ENCODE measurements around the gene SORCS3. TPM values are rescaled to one million over a fixed set of nuclear protein-coding genes. Genes with fewer than 3 reads are reported as not detected.

The SORCS3 gene
- polyA plus RNA-seq, 1 donor (not counting 4 experiments of a cell fraction or from before 2014, with no cell fraction given), result not detected

DNA sequence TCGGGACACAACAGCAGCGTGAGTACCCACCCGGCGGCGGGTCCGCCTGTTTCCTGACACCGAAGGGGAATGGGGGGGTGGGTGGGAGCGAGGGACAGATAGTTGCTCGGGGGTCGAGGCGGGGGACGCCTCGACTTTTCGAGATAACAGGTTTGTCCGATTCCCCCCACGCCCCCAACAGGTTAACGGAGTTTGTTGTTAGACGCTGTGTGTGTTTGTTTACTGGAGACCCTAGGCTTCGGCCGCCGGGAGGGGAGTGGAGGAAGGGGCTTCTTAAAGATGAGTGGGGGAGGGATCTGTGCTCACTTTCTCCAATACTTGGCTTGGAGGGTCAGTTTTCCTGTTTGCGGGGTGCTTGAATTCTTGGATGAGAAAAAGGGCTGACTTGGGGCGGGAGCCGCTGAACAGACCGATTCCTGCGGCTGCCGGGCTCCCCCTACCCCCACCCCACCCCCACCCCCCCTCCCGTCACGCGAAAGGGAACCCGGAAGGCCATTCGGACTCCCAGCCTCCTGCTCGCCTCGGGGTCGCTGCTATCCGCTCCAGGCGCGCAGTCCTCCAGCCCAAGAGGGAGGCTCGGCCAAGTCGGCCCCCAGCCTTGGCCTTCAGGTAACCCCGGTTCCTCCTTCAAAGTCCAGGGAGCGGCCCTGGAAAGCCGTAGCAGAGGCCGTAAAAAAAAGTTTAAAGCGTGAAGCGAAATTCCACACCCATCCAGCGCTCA is 1.0 kb downstream of the SORCS3 start:
- H3K9ac ChIP-seq (ENCODE audit: control insufficient read depth, extremely low read depth, insufficient read depth, low read length), result no peak overlapping the region
- dilution Hi-C loops (cut with MboI; ENCODE audit: extremely low pct_ligation_motif_present, low sequenced_read_pairs), result no loop called here
- no peak overlapping the region for H2AFZ ChIP-seq (ENCODE audit: control insufficient read depth, low read length)
- peak overlapping the region; percentile 52 for H3K4me2 ChIP-seq (ENCODE audit: control insufficient read depth, extremely low read depth, insufficient read depth, low read depth, low read length)
- peak; percentile 0 for TF ChIP-seq EZH2 (IDR thresholded peaks at IDR 0.05; ENCODE audit: low read length)
- TF ChIP-seq, protein P1, sequence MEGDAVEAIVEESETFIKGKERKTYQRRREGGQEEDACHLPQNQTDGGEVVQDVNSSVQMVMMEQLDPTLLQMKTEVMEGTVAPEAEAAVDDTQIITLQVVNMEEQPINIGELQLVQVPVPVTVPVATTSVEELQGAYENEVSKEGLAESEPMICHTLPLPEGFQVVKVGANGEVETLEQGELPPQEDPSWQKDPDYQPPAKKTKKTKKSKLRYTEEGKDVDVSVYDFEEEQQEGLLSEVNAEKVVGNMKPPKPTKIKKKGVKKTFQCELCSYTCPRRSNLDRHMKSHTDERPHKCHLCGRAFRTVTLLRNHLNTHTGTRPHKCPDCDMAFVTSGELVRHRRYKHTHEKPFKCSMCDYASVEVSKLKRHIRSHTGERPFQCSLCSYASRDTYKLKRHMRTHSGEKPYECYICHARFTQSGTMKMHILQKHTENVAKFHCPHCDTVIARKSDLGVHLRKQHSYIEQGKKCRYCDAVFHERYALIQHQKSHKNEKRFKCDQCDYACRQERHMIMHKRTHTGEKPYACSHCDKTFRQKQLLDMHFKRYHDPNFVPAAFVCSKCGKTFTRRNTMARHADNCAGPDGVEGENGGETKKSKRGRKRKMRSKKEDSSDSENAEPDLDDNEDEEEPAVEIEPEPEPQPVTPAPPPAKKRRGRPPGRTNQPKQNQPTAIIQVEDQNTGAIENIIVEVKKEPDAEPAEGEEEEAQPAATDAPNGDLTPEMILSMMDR (optimal IDR thresholded peaks at IDR 0.05 in 1 of 3, IDR thresholded peaks at IDR 0.05 in 1 of 3, conservative IDR thresholded peaks at IDR 0.05 in 1 of 3; ENCODE audit: extremely low read depth in 1 of 3, insufficient read depth in 2 of 3, low read length in 3 of 3), result no peak
- peaks cover 2% of the 10 kb centered on the region for H3K4me1 ChIP-seq (ENCODE audit: control insufficient read depth, extremely low read depth, insufficient read depth, low read length)
- H3K9me3 ChIP-seq (ENCODE audit: control insufficient read depth, low read depth, low read length), result no peaks in the 10 kb centered on the region
- DNase-seq (ENCODE audit: low read depth, low spot score), result no peak
- no peaks in the 10 kb centered on the region for H3K79me2 ChIP-seq (ENCODE audit: control insufficient read depth, insufficient read depth, low read length)
- no peak overlapping the region for H3K27ac ChIP-seq (ENCODE audit: control insufficient read depth, insufficient read depth, low read length)
- H3K27me3 ChIP-seq (ENCODE audit: control insufficient read depth, extremely low read depth, insufficient read depth, low read length), result peaks cover 85% of the 10 kb centered on the region
- H3K9me1 ChIP-seq (ENCODE audit: control insufficient read depth, extremely low read depth, insufficient read depth, low read length), result no peaks in the 10 kb centered on the region
- FAIRE-seq, result no peak
- no peaks in the 10 kb centered on the region for H4K20me1 ChIP-seq (ENCODE audit: control insufficient read depth, extremely low read depth, insufficient read depth, low read length)
- no peaks in the 10 kb centered on the region for H3K36me3 ChIP-seq (ENCODE audit: control insufficient read depth in 2 of 2, extremely low read depth in 1 of 2, insufficient read depth in 2 of 2, low read length in 2 of 2)
- no peak overlapping the region for H3K4me3 ChIP-seq (ENCODE audit: control insufficient read depth in 2 of 3, extremely low read depth in 1 of 3, insufficient read depth in 2 of 3, low read depth in 1 of 3, low read length in 3 of 3)

- FAIRE-seq, result no peak
- dilution Hi-C loops (cut with MboI; ENCODE audit: extremely low pct_ligation_motif_present, low sequenced_read_pairs), result no loop called here
- peak overlapping the region; percentile 52 for H3K4me2 ChIP-seq (ENCODE audit: control insufficient read depth, extremely low read depth, insufficient read depth, low read depth, low read length)
Measured at GRCh38 chr10:104642658-104643302, 1.7 kb downstream of the SORCS3 start.

More at GRCh38 chr10:104642658-104643302, 1.7 kb downstream of the SORCS3 start:
- H3K27ac ChIP-seq (ENCODE audit: control insufficient read depth, insufficient read depth, low read length), result no peak overlapping the region
- no peaks in the 10 kb centered on the region for H3K79me2 ChIP-seq (ENCODE audit: control insufficient read depth, insufficient read depth, low read length)
- H3K36me3 ChIP-seq (ENCODE audit: control insufficient read depth in 2 of 2, extremely low read depth in 1 of 2, insufficient read depth in 2 of 2, low read length in 2 of 2), result no peaks in the 10 kb centered on the region
- no peak overlapping the region for H3K4me3 ChIP-seq (ENCODE audit: control insufficient read depth in 2 of 3, extremely low read depth in 1 of 3, insufficient read depth in 2 of 3, low read depth in 1 of 3, low read length in 3 of 3)
- H3K9ac ChIP-seq (ENCODE audit: control insufficient read depth, extremely low read depth, insufficient read depth, low read length), result no peak overlapping the region
- no peaks in the 10 kb centered on the region for H3K9me3 ChIP-seq (ENCODE audit: control insufficient read depth, low read depth, low read length)
- TF ChIP-seq, protein P1 (optimal IDR thresholded peaks at IDR 0.05 in 1 of 3, IDR thresholded peaks at IDR 0.05 in 1 of 3, conservative IDR thresholded peaks at IDR 0.05 in 1 of 3; ENCODE audit: extremely low read depth in 1 of 3, insufficient read depth in 2 of 3, low read length in 3 of 3), result peak; percentile 37 to 72 (median 69)
- peak; percentile 97 for TF ChIP-seq EZH2 (IDR thresholded peaks at IDR 0.05; ENCODE audit: low read length)
- H4K20me1 ChIP-seq (ENCODE audit: control insufficient read depth, extremely low read depth, insufficient read depth, low read length), result no peaks in the 10 kb centered on the region
- no peak overlapping the region for H2AFZ ChIP-seq (ENCODE audit: control insufficient read depth, low read length)
- H3K4me1 ChIP-seq (ENCODE audit: control insufficient read depth, extremely low read depth, insufficient read depth, low read length), result peaks cover 2% of the 10 kb centered on the region
- H3K9me1 ChIP-seq (ENCODE audit: control insufficient read depth, extremely low read depth, insufficient read depth, low read length), result no peaks in the 10 kb centered on the region
- DNase-seq (ENCODE audit: low read depth, low spot score), result no peak
- H3K27me3 ChIP-seq (ENCODE audit: control insufficient read depth, extremely low read depth, insufficient read depth, low read length), result peaks cover 81% of the 10 kb centered on the region
